ENCODE measurements around the gene EPB41L4B. TPM values are rescaled to one million over a fixed set of nuclear protein-coding genes. Genes with fewer than 3 reads are reported as not detected.

Gene EPB41L4B
- total RNA-seq, 1 donor from 2014 or later = 19.3 TPM

GRCh38 chr9:109278216-109278615 lies 42.6 kb downstream of the EPB41L4B start:
- no peak overlapping the region for H3K4me3 Mint-ChIP-seq (ENCODE audit: unreplicated experiment)
- no peak for TF ChIP-seq CTCF (IDR thresholded peaks at IDR 0.05)
- no peaks in the 10 kb centered on the region for H3K9me3 Mint-ChIP-seq (ENCODE audit: unreplicated experiment)
- peaks cover 13% of the 10 kb centered on the region for H3K36me3 Mint-ChIP-seq (ENCODE audit: unreplicated experiment)
- no peak for DNase-seq (ENCODE audit: extremely low spot score, unreplicated experiment)
- no peak overlapping the region for H3K27ac Mint-ChIP-seq (ENCODE audit: unreplicated experiment)
- no peaks in the 10 kb centered on the region for H3K27me3 Mint-ChIP-seq (ENCODE audit: unreplicated experiment)
- peaks cover 9% of the 10 kb centered on the region for H3K4me1 Mint-ChIP-seq (ENCODE audit: unreplicated experiment)

GRCh38 chr9:109277451-109277850 lies 43.4 kb downstream of the EPB41L4B start:
- H3K4me3 Mint-ChIP-seq (ENCODE audit: unreplicated experiment) = no peak overlapping the region

GRCh38 chr9:109276469-109277440 lies 44.1 kb downstream of the EPB41L4B start:
- H3K4me1 Mint-ChIP-seq (ENCODE audit: unreplicated experiment) = peaks cover 8% of the 10 kb centered on the region
- no peak overlapping the region for H3K4me3 Mint-ChIP-seq (ENCODE audit: unreplicated experiment)
- no peaks in the 10 kb centered on the region for H3K9me3 Mint-ChIP-seq (ENCODE audit: unreplicated experiment)
- peaks cover 10% of the 10 kb centered on the region for H3K36me3 Mint-ChIP-seq (ENCODE audit: unreplicated experiment)
- H3K27ac Mint-ChIP-seq (ENCODE audit: unreplicated experiment) = no peak overlapping the region
- H3K27me3 Mint-ChIP-seq (ENCODE audit: unreplicated experiment) = no peaks in the 10 kb centered on the region
- TF ChIP-seq CTCF (IDR thresholded peaks at IDR 0.05) = no peak
- no peak for DNase-seq (ENCODE audit: extremely low spot score, unreplicated experiment)

More at GRCh38 chr9:109277451-109277850, 43.4 kb downstream of the EPB41L4B start:
- H3K27ac Mint-ChIP-seq (ENCODE audit: unreplicated experiment) = no peak overlapping the region
- TF ChIP-seq CTCF (IDR thresholded peaks at IDR 0.05) = no peak
- no peaks in the 10 kb centered on the region for H3K27me3 Mint-ChIP-seq (ENCODE audit: unreplicated experiment)
- DNase-seq (ENCODE audit: extremely low spot score, unreplicated experiment) = no peak
- peaks cover 8% of the 10 kb centered on the region for H3K4me1 Mint-ChIP-seq (ENCODE audit: unreplicated experiment)
- H3K9me3 Mint-ChIP-seq (ENCODE audit: unreplicated experiment) = no peaks in the 10 kb centered on the region
- H3K36me3 Mint-ChIP-seq (ENCODE audit: unreplicated experiment) = peaks cover 13% of the 10 kb centered on the region

GRCh38 chr9:109274884-109275730 lies 45.8 kb downstream of the EPB41L4B start:
- no peak for TF ChIP-seq CTCF (IDR thresholded peaks at IDR 0.05)
- no peak for DNase-seq (ENCODE audit: extremely low spot score, unreplicated experiment)
- peaks cover 8% of the 10 kb centered on the region for H3K4me1 Mint-ChIP-seq (ENCODE audit: unreplicated experiment)
- no peak overlapping the region for H3K4me3 Mint-ChIP-seq (ENCODE audit: unreplicated experiment)
- H3K9me3 Mint-ChIP-seq (ENCODE audit: unreplicated experiment) = no peaks in the 10 kb centered on the region
- H3K36me3 Mint-ChIP-seq (ENCODE audit: unreplicated experiment) = peaks cover 10% of the 10 kb centered on the region
- no peaks in the 10 kb centered on the region for H3K27me3 Mint-ChIP-seq (ENCODE audit: unreplicated experiment)
- no peak overlapping the region for H3K27ac Mint-ChIP-seq (ENCODE audit: unreplicated experiment)
